ENCODE data around the gene DPYSL4. TPM values are rescaled to one million over a fixed set of nuclear protein-coding genes. Genes with fewer than 3 reads are reported as not detected.

Gene DPYSL4
- total and polyA plus RNA-seq, 2 of the 13 experiments (the other 11 are each of a cell fraction or from before 2014, with no cell fraction given) = 0.84 to 1.2 TPM

- no peaks in the 10 kb centered on the region for H3K27me3 ChIP-seq (ENCODE audit: control insufficient read depth in 1 of 2, insufficient read depth in 2 of 2, low read length in 2 of 2)
- POLR2A ChIA-PET = no interaction called here
- no peak overlapping the region for H3K4me2 ChIP-seq (ENCODE audit: low read depth, low read length)
- H2AFZ ChIP-seq (ENCODE audit: low read length) = no peak overlapping the region
- FAIRE-seq (no peak), DNase-seq (ENCODE audit: low spot score) (no peak), ATAC-seq (no peak)
- no peaks in the 10 kb centered on the region for H3K36me3 ChIP-seq (replicated peaks in 1 of 2; ENCODE audit: control insufficient read depth in 1 of 2, insufficient read depth in 2 of 2, low read length in 2 of 2)
- H3K27ac ChIP-seq (ENCODE audit: extremely low read length, insufficient read depth, low read length) = no peak overlapping the region
- CTCF ChIA-PET (ENCODE audit: low intra/inter-chr PET ratio, low total read pairs) = no interaction called here
- 87% methylated on average over 7 of the region's 14 CpGs for WGBS (ENCODE audit: low lambda C conversion rate)
- H3K4me3 ChIP-seq (replicated peaks in 1 of 3; ENCODE audit: insufficient read depth in 1 of 3, low read depth in 2 of 3, low read length in 3 of 3) = no peak overlapping the region
- no TSS peak for BruUV-seq (replicated peaks)
- in situ Hi-C loops (cut with HindIII; ENCODE audit: extremely low pct_ligation_motif_present, low pct_unique_long_range_greater_than_20kb) = no loop called here
- no peaks in the 10 kb centered on the region for H4K20me1 ChIP-seq (ENCODE audit: insufficient read depth, low read length)
- H3K4me1 ChIP-seq (ENCODE audit: insufficient read depth, low read length) = peaks cover 42% of the 10 kb centered on the region
- no peak overlapping the region for H3K9ac ChIP-seq (ENCODE audit: insufficient read depth, low read depth, low read length)
- no peaks in the 10 kb centered on the region for H3K9me3 ChIP-seq (ENCODE audit: low read length)
- intact Hi-C loops (cut with micrococcal nuclease; ENCODE audit: unreplicated experiment) = no loop called here
- TF ChIP-seq ZNF354B (CRISPR knock-in tag; IDR thresholded peaks at IDR 0.05) = no peak
- TF ChIP-seq HOXD1 (CRISPR knock-in tag; IDR thresholded peaks at IDR 0.05) = no peak
- no peak for TF ChIP-seq FOXA3 (CRISPR knock-in tag; IDR thresholded peaks at IDR 0.05)
- TF ChIP-seq SMAD1 (CRISPR knock-in tag; IDR thresholded peaks at IDR 0.05; ENCODE audit: borderline replicate concordance, low read depth) = no peak
- TF ChIP-seq MEF2D (CRISPR knock-in tag; IDR thresholded peaks at IDR 0.05) = no peak
- TF ChIP-seq JDP2 (CRISPR knock-in tag; IDR thresholded peaks at IDR 0.05; ENCODE audit: borderline replicate concordance) = no peak
- no peak for TF ChIP-seq FOXM1 (CRISPR knock-in tag; IDR thresholded peaks at IDR 0.05)
- TF ChIP-seq BCLAF1 (IDR thresholded peaks at IDR 0.05) = no peak
- TF ChIP-seq PHF21A (CRISPR knock-in tag; IDR thresholded peaks at IDR 0.05) = no peak
- TF ChIP-seq KAT8 (CRISPR knock-in tag; IDR thresholded peaks at IDR 0.05) = no peak
- TF ChIP-seq HINFP (CRISPR knock-in tag; IDR thresholded peaks at IDR 0.05; ENCODE audit: low read depth) = no peak
- H3K79me2 ChIP-seq (ENCODE audit: insufficient read depth, low read length) = no peaks in the 10 kb centered on the region
Observed at GRCh38 chr10:132254841-132255240, 68.1 kb downstream of the DPYSL4 start.

Other genes starting within 250 kb of the DPYSL4 start
- gene BNIP3, start 205.0 kb upstream of the DPYSL4 start, total RNA-seq (2016; rRNA removed; fragmentation: Illumina TruSeq; extraction: Trizol) = 73.7 and 86.7 TPM in 2 replicates
- 170 and 223 TPM in 2 replicates for gene BNIP3, start 205.0 kb upstream of the DPYSL4 start, polyA plus RNA-seq (2011; rRNA removed)
- gene JAKMIP3, start 121.0 kb upstream of the DPYSL4 start, total RNA-seq (2016; rRNA removed; fragmentation: Illumina TruSeq; extraction: Trizol) = 0.04 and 0.11 TPM in 2 replicates
- 0.03 and 0.12 TPM in 2 replicates for gene JAKMIP3, start 121.0 kb upstream of the DPYSL4 start, polyA plus RNA-seq (2011; rRNA removed)
- 18.9 and 19.4 TPM in 2 replicates for gene STK32C, start 121.0 kb downstream of the DPYSL4 start, total RNA-seq (2016; rRNA removed; fragmentation: Illumina TruSeq; extraction: Trizol)
- gene STK32C, start 121.0 kb downstream of the DPYSL4 start, polyA plus RNA-seq (2011; rRNA removed) = 9.9 and 10.9 TPM in 2 replicates
- 3.9 and 4.6 TPM in 2 replicates for gene LRRC27, start 145.2 kb downstream of the DPYSL4 start, total RNA-seq (2016; rRNA removed; fragmentation: Illumina TruSeq; extraction: Trizol)
- gene LRRC27, start 145.2 kb downstream of the DPYSL4 start, polyA plus RNA-seq (2011; rRNA removed) = 4.2 and 4.3 TPM in 2 replicates
- gene PWWP2B, start 210.3 kb downstream of the DPYSL4 start, total RNA-seq (2016; rRNA removed; fragmentation: Illumina TruSeq; extraction: Trizol) = 3.5 and 4.7 TPM in 2 replicates
- 2.3 and 3.7 TPM in 2 replicates for gene PWWP2B, start 210.3 kb downstream of the DPYSL4 start, polyA plus RNA-seq (2011; rRNA removed)